K562 (cell line): ENCODE measurements around the gene LYSMD1. TPM values are rescaled to one million over a fixed set of nuclear protein-coding genes. Genes with fewer than 3 reads are reported as not detected.
A peak's percentile ranks its signal among the peaks of the same experiment; 100 is the strongest.

Experiments used
- BRD4 ChIP-seq: fragments of 200-600 bp; sonication (generic); IDR thresholded peaks from 2 replicates; pipeline ENCODE4 v1.6.1; 2017; ENCODE audit warnings: inconsistent platforms
- C11orf30 ChIP-seq: fragments of 450-650 bp; IDR thresholded peaks from 2 replicates; pipeline ENCODE4 v1.6.1; 2016; ENCODE audit warnings: low read depth, mild to moderate bottlenecking
- CAMTA2 ChIP-seq: fragments of 250-450 bp; sonication (Bioruptor Pico); conservative IDR thresholded peaks from 2 replicates; pipeline ENCODE4 v1.5.1; 2022
- CEBPB ChIP-seq: fragments of 450-650 bp; IDR thresholded peaks from 2 replicates; pipeline ENCODE4 v1.6.1; 2016; ENCODE audit warnings: missing genetic modification characterization, missing compliant biosample characterization
- CREB3 ChIP-seq: fragments of 450-650 bp; conservative IDR thresholded peaks from 2 replicates; pipeline ENCODE4 v1.6.1; 2016; ENCODE audit warnings: missing genetic modification characterization, low read depth, mild to moderate bottlenecking, missing compliant biosample characterization, moderate library complexity
- ELK3 ChIP-seq: fragments of 450-650 bp; formaldehyde crosslinking; IDR thresholded peaks from 2 replicates; pipeline ENCODE4 v1.4.0; 2020; ENCODE audit warnings: mild to moderate bottlenecking
- ESRRA ChIP-seq: fragments of 450-650 bp; IDR thresholded peaks from 2 replicates; pipeline ENCODE4 v1.6.1; 2014; ENCODE audit warnings: low read depth, mild to moderate bottlenecking, moderate library complexity, borderline replicate concordance
- FOXM1 ChIP-seq, 2 experiments: fragments of 450-650 bp in 1 of 2; sonication (generic) in 1 of 2; formaldehyde crosslinking in 1 of 2; IDR thresholded peaks; 2 replicates each; pipeline versions ENCODE4 v1.6.1 to v1.9.0; 2017 to 2022; ENCODE audit warnings: low read depth in 2 of 2, mild to moderate bottlenecking in 2 of 2, missing genetic modification reagents in 1 of 2, moderate library complexity in 1 of 2
- GTF2B ChIP-seq: IDR thresholded peaks from 2 replicates; pipeline ENCODE4 v1.6.1; 2011; ENCODE audit not compliant: insufficient read length; ENCODE audit errors: extremely low read depth
- GTF2E2 ChIP-seq: fragments of 200-800 bp; sonication (Bioruptor generic); IDR thresholded peaks from 2 replicates; pipeline ENCODE4 v1.6.1; 2016; ENCODE audit warnings: missing genetic modification characterization, missing compliant biosample characterization
- KLF10 ChIP-seq: fragments of 250-450 bp; sonication (Bioruptor Pico); IDR thresholded peaks from 2 replicates; pipeline ENCODE4 v1.6.1; 2021; ENCODE audit warnings: matching md5 sums
- LCOR ChIP-seq: sonication (generic); formaldehyde crosslinking; IDR thresholded peaks from 2 replicates; pipeline ENCODE4 v1.8.0; 2022; ENCODE audit warnings: mild to moderate bottlenecking, missing genetic modification reagents
- NONO ChIP-seq, 2 experiments: fragments of 200-400 bp in 1 of 2; fragments of 450-650 bp in 1 of 2; formaldehyde crosslinking in 1 of 2; IDR thresholded peaks; 2 replicates each; pipeline ENCODE4 v1.6.1; 2017; ENCODE audit warnings: low read depth in 2 of 2, mild to moderate bottlenecking in 2 of 2, moderate library complexity in 2 of 2, low read length in 1 of 2
- PCBP1 ChIP-seq: fragments of 200-400 bp; formaldehyde crosslinking; IDR thresholded peaks from 2 replicates; pipeline ENCODE4 v1.6.1; 2018; ENCODE audit warnings: mild to moderate bottlenecking, low read depth, low read length; ENCODE audit not compliant: poor library complexity, severe bottlenecking
- RAD51 ChIP-seq: fragments of 450-650 bp; IDR thresholded peaks from 2 replicates; pipeline ENCODE4 v1.7.1; 2016; ENCODE audit warnings: low read depth, mild to moderate bottlenecking, borderline replicate concordance
- STAT5B ChIP-seq: fragments of 250-450 bp; sonication (Bioruptor Pico); IDR thresholded peaks from 2 replicates; pipeline ENCODE4 v1.8.0; 2021; ENCODE audit warnings: mild to moderate bottlenecking, inconsistent platforms
- TEAD2 ChIP-seq: fragments of 450-650 bp; IDR thresholded peaks from 2 replicates; pipeline ENCODE4 v1.6.1; 2016; ENCODE audit warnings: missing genetic modification characterization, control low read depth, missing compliant biosample characterization
- TRIM28 ChIP-seq: fragments of 450-650 bp; IDR thresholded peaks from 2 replicates; pipeline ENCODE4 v1.6.1; 2017
- ZC3H11A ChIP-seq: IDR thresholded peaks from 2 replicates; pipeline ENCODE4 v1.6.1; 2012; ENCODE audit warnings: low read depth, low read length, improper control_type of control experiment
- ZKSCAN8 ChIP-seq: fragments of 200-800 bp; sonication (Bioruptor generic); IDR thresholded peaks from 2 replicates; pipeline ENCODE4 v1.6.1; 2016; ENCODE audit warnings: missing genetic modification characterization, missing compliant biosample characterization
- ZNF778 ChIP-seq: fragments of 450-650 bp; formaldehyde crosslinking; IDR thresholded peaks from 2 replicates; pipeline ENCODE4 v1.4.0; 2020; ENCODE audit warnings: mild to moderate bottlenecking, moderate library complexity
- polyA plus RNA-seq, 8 experiments: library from polyadenylated mRNA; depleted of rRNA in 4 of 8; stranded (reverse) in 5 of 8; unstranded in 3 of 8; fragments of >200 nt; fragmentation: Nextera tagmentation in 2 of 8; fragmentation: Illumina TruSeq in 1 of 8; extraction: Ambion mirVana in 2 of 8; extraction: Trizol in 1 of 8; gene quantifications; 2 replicates each; pipeline versions ENCODE4 v1.2.1 to v1.2.3, GENCODE V29; 2011 to 2014; ENCODE audit warnings: inconsistent platforms in 1 of 8, missing spikeins in 1 of 8
- total RNA-seq, 7 experiments: library from RNA; depleted of rRNA in 6 of 7; stranded (reverse); fragments of >200 nt in 6 of 7; fragmentation: Illumina TruSeq in 2 of 7; extraction: Trizol in 2 of 7; gene quantifications; 2 replicates each; pipeline versions ENCODE4 v1.2.1 to v1.2.3, GENCODE V29; 2011 to 2021; ENCODE audit warnings: low replicate concordance in 1 of 7
- TF ChIP-seq, protein P1 (sequence below), 2 experiments: fragments of 450-650 bp; conservative IDR thresholded peaks; 2 replicates each; pipeline ENCODE4 v1.6.1; 2017; ENCODE audit warnings: mild to moderate bottlenecking in 2 of 2, moderate library complexity in 2 of 2
- TF ChIP-seq, protein P2 (sequence below): IDR thresholded peaks from 2 replicates; pipeline ENCODE4 v1.6.1; 2014; ENCODE audit warnings: antibody characterized with exemption

LYSMD1 gene
- total and polyA plus RNA-seq, 9 of the 15 experiments (the other 6 are each of a cell fraction or from before 2014, with no cell fraction given): 2.2 to 9.4 (median 6.0) TPM

- TF ChIP-seq CEBPB (tag) (peak; percentile 57; the same call in 1 of the 2 replicates), CAMTA2 (no peak), ZNF778 (no peak), KLF10 (CRISPR knock-in tag) (no peak), GTF2B (no peak), PCBP1 (no peak), TEAD2 (tag) (no peak), ELK3 (no peak), STAT5B (CRISPR knock-in tag) (no peak), ZKSCAN8 (CRISPR knock-in tag) (no peak), C11orf30 (peak; percentile 87), GTF2E2 (tag) (peak; percentile 53; the same call in 1 of the 2 replicates), FOXM1 (IDR thresholded peaks at IDR 0.05; ENCODE audit: low read depth) (peak; percentile 65), FOXM1 (CRISPR knock-in tag; IDR thresholded peaks at IDR 0.05; ENCODE audit: low read depth) (no peak), ZC3H11A (no peak), CREB3 (tag) (peak; percentile 53; the same call in 1 of the 2 replicates), TRIM28 (0 out of 2 replicates have a peak, but pooled peaks have one; percentile 13), BRD4 (no peak), RAD51 (no peak), NONO (IDR thresholded peaks at IDR 0.05; ENCODE audit: low read depth in 2 of 2, low read length in 1 of 2) (no peak), LCOR (CRISPR knock-in tag) (no peak; the same call in none of the 2 replicates), ESRRA (peak; percentile 53)
- TF ChIP-seq, protein P1, sequence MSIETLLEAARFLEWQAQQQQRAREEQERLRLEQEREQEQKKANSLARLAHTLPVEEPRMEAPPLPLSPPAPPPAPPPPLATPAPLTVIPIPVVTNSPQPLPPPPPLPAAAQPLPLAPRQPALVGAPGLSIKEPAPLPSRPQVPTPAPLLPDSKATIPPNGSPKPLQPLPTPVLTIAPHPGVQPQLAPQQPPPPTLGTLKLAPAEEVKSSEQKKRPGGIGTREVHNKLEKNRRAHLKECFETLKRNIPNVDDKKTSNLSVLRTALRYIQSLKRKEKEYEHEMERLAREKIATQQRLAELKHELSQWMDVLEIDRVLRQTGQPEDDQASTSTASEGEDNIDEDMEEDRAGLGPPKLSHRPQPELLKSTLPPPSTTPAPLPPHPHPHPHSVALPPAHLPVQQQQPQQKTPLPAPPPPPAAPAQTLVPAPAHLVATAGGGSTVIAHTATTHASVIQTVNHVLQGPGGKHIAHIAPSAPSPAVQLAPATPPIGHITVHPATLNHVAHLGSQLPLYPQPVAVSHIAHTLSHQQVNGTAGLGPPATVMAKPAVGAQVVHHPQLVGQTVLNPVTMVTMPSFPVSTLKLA (conservative IDR thresholded peaks at IDR 0.05): peak; percentile 83 to 92
- TF ChIP-seq, protein P2, sequence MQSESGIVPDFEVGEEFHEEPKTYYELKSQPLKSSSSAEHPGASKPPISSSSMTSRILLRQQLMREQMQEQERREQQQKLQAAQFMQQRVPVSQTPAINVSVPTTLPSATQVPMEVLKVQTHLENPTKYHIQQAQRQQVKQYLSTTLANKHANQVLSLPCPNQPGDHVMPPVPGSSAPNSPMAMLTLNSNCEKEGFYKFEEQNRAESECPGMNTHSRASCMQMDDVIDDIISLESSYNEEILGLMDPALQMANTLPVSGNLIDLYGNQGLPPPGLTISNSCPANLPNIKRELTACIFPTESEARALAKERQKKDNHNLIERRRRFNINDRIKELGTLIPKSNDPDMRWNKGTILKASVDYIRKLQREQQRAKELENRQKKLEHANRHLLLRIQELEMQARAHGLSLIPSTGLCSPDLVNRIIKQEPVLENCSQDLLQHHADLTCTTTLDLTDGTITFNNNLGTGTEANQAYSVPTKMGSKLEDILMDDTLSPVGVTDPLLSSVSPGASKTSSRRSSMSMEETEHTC: no peak
Measured at GRCh38 chr1:151165738-151166504, at the start of gene LYSMD1, which contains the start of gene SCNM1 (continued).
